HL-60 (cell line): Measurements from ENCODE around the gene GLA.

Experiments
- POLR2AphosphoS5 ChIP-seq: IDR thresholded peaks from 2 replicates; pipeline ENCODE4 v1.6.1; 2012; ENCODE audit warnings: low read depth
- TF ChIP-seq, protein P1 (sequence below): IDR thresholded peaks from one replicate; pipeline ENCODE4 v1.5.1; 2011; ENCODE audit warnings: low read length, control low read depth, inconsistent platforms; ENCODE audit not compliant: insufficient read depth
- TF ChIP-seq, protein P2 (sequence below): IDR thresholded peaks from 2 replicates; pipeline ENCODE4 v1.6.1; 2012; ENCODE audit warnings: low read depth; ENCODE audit not compliant: insufficient replicate concordance

DNA sequence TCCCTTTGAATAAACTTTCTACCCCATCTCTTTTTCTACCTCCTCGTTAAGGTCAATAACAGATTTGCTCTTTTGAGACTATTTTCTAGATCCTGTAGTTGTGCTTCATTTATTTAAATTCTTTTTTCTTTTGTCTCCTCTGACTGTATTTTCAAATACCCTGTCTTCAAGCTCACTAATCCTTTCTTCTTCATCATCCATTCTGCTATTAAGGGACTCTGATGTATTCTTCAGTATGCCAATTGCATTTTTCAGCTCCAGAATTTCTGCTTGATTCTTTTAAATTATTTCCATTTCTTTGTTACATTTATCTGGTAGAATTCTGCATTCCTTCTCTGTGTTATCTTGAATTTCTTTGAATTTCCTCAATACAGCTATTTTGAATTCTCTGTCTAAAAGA is 41.6 kb upstream of the GLA start:
- TF ChIP-seq, protein P1, sequence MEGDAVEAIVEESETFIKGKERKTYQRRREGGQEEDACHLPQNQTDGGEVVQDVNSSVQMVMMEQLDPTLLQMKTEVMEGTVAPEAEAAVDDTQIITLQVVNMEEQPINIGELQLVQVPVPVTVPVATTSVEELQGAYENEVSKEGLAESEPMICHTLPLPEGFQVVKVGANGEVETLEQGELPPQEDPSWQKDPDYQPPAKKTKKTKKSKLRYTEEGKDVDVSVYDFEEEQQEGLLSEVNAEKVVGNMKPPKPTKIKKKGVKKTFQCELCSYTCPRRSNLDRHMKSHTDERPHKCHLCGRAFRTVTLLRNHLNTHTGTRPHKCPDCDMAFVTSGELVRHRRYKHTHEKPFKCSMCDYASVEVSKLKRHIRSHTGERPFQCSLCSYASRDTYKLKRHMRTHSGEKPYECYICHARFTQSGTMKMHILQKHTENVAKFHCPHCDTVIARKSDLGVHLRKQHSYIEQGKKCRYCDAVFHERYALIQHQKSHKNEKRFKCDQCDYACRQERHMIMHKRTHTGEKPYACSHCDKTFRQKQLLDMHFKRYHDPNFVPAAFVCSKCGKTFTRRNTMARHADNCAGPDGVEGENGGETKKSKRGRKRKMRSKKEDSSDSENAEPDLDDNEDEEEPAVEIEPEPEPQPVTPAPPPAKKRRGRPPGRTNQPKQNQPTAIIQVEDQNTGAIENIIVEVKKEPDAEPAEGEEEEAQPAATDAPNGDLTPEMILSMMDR: no peak
- no peak for TF ChIP-seq POLR2AphosphoS5
- TF ChIP-seq, protein P2, sequence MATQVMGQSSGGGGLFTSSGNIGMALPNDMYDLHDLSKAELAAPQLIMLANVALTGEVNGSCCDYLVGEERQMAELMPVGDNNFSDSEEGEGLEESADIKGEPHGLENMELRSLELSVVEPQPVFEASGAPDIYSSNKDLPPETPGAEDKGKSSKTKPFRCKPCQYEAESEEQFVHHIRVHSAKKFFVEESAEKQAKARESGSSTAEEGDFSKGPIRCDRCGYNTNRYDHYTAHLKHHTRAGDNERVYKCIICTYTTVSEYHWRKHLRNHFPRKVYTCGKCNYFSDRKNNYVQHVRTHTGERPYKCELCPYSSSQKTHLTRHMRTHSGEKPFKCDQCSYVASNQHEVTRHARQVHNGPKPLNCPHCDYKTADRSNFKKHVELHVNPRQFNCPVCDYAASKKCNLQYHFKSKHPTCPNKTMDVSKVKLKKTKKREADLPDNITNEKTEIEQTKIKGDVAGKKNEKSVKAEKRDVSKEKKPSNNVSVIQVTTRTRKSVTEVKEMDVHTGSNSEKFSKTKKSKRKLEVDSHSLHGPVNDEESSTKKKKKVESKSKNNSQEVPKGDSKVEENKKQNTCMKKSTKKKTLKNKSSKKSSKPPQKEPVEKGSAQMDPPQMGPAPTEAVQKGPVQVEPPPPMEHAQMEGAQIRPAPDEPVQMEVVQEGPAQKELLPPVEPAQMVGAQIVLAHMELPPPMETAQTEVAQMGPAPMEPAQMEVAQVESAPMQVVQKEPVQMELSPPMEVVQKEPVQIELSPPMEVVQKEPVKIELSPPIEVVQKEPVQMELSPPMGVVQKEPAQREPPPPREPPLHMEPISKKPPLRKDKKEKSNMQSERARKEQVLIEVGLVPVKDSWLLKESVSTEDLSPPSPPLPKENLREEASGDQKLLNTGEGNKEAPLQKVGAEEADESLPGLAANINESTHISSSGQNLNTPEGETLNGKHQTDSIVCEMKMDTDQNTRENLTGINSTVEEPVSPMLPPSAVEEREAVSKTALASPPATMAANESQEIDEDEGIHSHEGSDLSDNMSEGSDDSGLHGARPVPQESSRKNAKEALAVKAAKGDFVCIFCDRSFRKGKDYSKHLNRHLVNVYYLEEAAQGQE: no peak
